Measurements from ENCODE around the gene OPRD1.
A peak's percentile ranks its signal among the peaks of the same experiment; 100 is the strongest.

OPRD1 gene

GRCh38 chr1:28803662-28804061 lies 8.3 kb upstream of the OPRD1 start:
- peaks cover 18% of the 10 kb centered on the region for H3K4me1 Mint-ChIP-seq
- no peaks in the 10 kb centered on the region for H3K36me3 Mint-ChIP-seq (ENCODE audit: low read depth)
- no peak overlapping the region for H3K4me3 Mint-ChIP-seq
- peaks cover 48% of the 10 kb centered on the region for H3K27me3 Mint-ChIP-seq (ENCODE audit: low read depth, poor library complexity)
- no peak for DNase-seq
- no peak overlapping the region for H3K27ac Mint-ChIP-seq
- H3K9me3 Mint-ChIP-seq: peaks cover 11% of the 10 kb centered on the region
- no peak for TF ChIP-seq CTCF (IDR thresholded peaks at IDR 0.05)

GRCh38 chr1:28804071-28804470 lies 7.9 kb upstream of the OPRD1 start:
- Mint-ChIP-seq H3K27me3 (ENCODE audit: low read depth, poor library complexity) (peaks cover 51% of the 10 kb centered on the region), H3K4me1 (peaks cover 14% of the 10 kb centered on the region), H3K27ac (peak overlapping the region; percentile 81), H3K36me3 (ENCODE audit: low read depth) (no peaks in the 10 kb centered on the region), H3K9me3 (peaks cover 11% of the 10 kb centered on the region), H3K4me3 (no peak overlapping the region)
- DNase-seq: no peak
- TF ChIP-seq CTCF (IDR thresholded peaks at IDR 0.05): no peak

GRCh38 chr1:28807046-28807445 lies 4.9 kb upstream of the OPRD1 start:
- Mint-ChIP-seq H3K27me3 (ENCODE audit: low read depth, poor library complexity) (peaks cover 72% of the 10 kb centered on the region), H3K4me1 (peaks cover 5% of the 10 kb centered on the region), H3K27ac (peak overlapping the region; percentile 75)

GRCh38 chr1:28807986-28808385 lies 4.0 kb upstream of the OPRD1 start:
- TF ChIP-seq CTCF (IDR thresholded peaks at IDR 0.05): no peak
- DNase-seq: no peak
- no peak overlapping the region for H3K4me3 Mint-ChIP-seq
- no peaks in the 10 kb centered on the region for H3K36me3 Mint-ChIP-seq (ENCODE audit: low read depth)
- peaks cover 5% of the 10 kb centered on the region for H3K4me1 Mint-ChIP-seq
- peaks cover 76% of the 10 kb centered on the region for H3K27me3 Mint-ChIP-seq (ENCODE audit: low read depth, poor library complexity)
- peaks cover 20% of the 10 kb centered on the region for H3K9me3 Mint-ChIP-seq
- H3K27ac Mint-ChIP-seq: no peak overlapping the region

More at GRCh38 chr1:28807046-28807445, 4.9 kb upstream of the OPRD1 start:
- no peak for DNase-seq
- Mint-ChIP-seq H3K9me3 (peaks cover 16% of the 10 kb centered on the region), H3K36me3 (ENCODE audit: low read depth) (no peaks in the 10 kb centered on the region), H3K4me3 (no peak overlapping the region)
- no peak for TF ChIP-seq CTCF (IDR thresholded peaks at IDR 0.05)

GRCh38 chr1:28811369-28811765 lies 603 bp upstream of the OPRD1 start:
- peaks cover 16% of the 10 kb centered on the region for H3K9me3 Mint-ChIP-seq
- H3K27me3 Mint-ChIP-seq (ENCODE audit: low read depth, poor library complexity): peaks cover 86% of the 10 kb centered on the region
- no peaks in the 10 kb centered on the region for H3K36me3 Mint-ChIP-seq (ENCODE audit: low read depth)
- no peak for TF ChIP-seq CTCF (IDR thresholded peaks at IDR 0.05)
- peaks cover 18% of the 10 kb centered on the region for H3K4me1 Mint-ChIP-seq
- no peak for DNase-seq
- H3K4me3 Mint-ChIP-seq: peak overlapping the region; percentile 68
- no peak overlapping the region for H3K27ac Mint-ChIP-seq

- H3K9me3 Mint-ChIP-seq: peaks cover 16% of the 10 kb centered on the region
- H3K27ac Mint-ChIP-seq: no peak overlapping the region
Observed at GRCh38 chr1:28812669-28813468, 899 bp downstream of the OPRD1 start.

More at GRCh38 chr1:28812669-28813468, 899 bp downstream of the OPRD1 start:
- no peaks in the 10 kb centered on the region for H3K36me3 Mint-ChIP-seq (ENCODE audit: low read depth)
- DNase-seq: no peak
- peaks cover 90% of the 10 kb centered on the region for H3K27me3 Mint-ChIP-seq (ENCODE audit: low read depth, poor library complexity)
- H3K4me1 Mint-ChIP-seq: peaks cover 13% of the 10 kb centered on the region
- H3K4me3 Mint-ChIP-seq: peak overlapping the region; percentile 40
- no peak for TF ChIP-seq CTCF (IDR thresholded peaks at IDR 0.05)
